Measurements from ENCODE around the gene FAM98A.

GRCh38 chr2:33581872-33582271 lies 17.2 kb downstream of the FAM98A start:
- no peak for TF ChIP-seq CTCF (IDR thresholded peaks at IDR 0.05)
- TF ChIP-seq POLR2A (IDR thresholded peaks at IDR 0.05) = no peak
